GM18870 (cell line): Measurements from ENCODE around the gene IGF1R.

Experiments
- ATAC-seq: cut with Tn5 transposase; IDR thresholded peaks from one replicate; pipeline ENCODE4 v1.9.1; 2021; ENCODE audit warnings: moderate library complexity; ENCODE audit not compliant: unreplicated experiment

IGF1R gene

DNA sequence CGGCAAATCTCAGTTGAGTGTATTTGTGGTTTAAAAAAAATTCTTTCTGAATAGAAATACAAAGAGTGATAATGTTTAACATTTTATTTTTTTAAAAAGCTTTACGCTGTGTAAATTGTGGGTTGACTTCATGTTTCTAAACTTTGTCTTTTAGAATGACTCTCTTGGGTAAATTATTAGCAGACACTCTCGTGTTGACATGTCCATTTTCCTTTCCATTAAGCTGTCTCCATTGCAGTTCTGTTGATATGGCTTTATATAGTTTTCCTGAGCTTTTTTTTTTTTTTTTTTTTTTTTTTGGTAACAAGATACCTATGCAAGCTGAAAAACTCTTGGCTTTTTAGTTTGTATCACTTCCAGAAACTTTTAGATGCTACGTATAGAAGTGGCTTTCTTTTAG lies 92.6 kb downstream of the IGF1R start:
- no peak for ATAC-seq

DNA sequence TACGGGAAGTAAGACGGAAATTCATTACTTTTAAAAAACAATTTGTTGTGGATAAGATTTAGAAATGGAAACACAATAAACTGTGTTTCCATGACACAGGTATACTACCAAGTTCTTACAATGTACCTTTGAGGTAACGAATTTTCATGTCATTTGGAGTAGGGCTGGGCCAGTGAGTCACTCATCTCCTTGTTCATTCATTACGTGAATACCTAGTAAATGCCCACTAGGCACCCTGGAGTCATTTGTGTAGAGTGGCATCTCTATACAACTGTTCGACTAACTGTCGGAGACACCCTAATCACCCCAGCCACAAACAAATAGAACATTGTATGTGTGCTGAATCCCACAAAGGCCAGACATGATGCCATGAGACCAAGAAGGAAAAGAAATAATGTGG lies 94.8 kb downstream of the IGF1R start:
- ATAC-seq = no peak

DNA sequence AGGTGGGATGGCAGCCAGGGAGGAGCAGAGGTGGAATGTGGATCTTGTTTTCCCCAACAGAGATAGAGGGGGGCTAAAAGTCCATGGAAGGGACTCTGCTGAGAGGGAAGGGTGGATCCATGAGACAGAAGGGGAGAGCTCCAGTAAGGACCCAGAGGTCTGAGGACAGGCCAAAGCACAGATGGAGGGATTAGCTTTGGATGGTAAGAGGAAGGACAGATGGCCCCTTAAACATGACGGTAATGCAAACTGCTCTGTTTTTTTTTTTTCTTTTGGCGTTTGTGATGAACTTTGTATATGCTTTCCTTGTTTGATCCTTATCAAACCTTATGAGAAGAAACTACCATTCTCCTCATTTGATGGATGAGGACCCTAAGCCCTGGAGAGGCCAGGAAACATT lies 96.2 kb downstream of the IGF1R start:
- ATAC-seq = no peak

DNA sequence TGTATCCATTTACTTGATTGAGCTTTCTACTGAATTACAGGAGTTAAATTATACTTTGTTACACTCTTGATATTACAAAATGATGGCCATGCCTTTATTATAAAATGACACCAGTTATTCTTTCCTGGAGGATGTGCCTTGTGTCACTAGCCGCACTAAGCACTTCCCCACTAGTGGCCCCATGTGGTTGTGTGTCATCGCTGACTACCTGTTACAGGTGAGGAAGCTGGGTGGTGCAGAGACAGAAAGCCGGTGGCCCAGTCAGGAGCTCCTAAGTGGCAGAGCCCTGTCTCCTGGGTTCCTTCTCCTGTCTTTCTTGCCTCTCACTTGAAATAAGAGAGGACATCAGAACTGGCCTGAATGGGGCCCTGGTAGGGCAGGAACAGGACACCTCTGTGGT lies 96.8 kb downstream of the IGF1R start:
- ATAC-seq = no peak

DNA sequence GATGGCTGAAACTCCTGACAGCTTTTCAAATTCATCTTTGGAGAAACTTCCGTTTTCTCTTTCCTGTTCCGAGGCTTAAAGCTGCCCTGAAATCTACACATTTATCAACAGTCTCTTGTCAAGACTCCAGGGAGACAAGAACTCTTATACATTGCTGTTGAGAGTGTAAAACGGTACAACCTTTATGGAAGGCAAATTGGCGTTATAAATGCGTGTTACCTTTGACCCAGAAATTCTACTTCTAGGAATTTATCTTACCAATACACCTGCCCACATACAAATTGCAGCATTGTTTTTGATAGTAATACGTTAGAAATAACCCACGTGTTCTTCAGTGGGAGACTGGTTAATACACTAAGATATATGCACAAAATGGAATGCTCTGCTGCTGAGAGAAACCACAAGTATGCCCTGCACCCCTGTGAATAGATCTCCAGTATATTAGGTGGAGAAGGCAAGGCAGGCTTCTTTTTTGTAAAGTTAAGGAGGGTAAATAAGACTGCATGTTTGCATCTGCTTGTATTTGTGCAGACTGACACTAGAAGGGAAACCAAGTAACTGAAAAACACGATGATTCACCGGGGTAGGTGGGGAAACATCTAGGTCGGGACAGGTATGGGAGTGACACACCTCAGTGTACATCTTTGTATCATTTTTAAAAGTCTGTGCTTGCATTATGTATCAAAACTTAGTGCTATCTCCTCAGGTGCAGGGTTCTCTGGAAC lies 97.5 kb downstream of the IGF1R start:
- no peak for ATAC-seq

DNA sequence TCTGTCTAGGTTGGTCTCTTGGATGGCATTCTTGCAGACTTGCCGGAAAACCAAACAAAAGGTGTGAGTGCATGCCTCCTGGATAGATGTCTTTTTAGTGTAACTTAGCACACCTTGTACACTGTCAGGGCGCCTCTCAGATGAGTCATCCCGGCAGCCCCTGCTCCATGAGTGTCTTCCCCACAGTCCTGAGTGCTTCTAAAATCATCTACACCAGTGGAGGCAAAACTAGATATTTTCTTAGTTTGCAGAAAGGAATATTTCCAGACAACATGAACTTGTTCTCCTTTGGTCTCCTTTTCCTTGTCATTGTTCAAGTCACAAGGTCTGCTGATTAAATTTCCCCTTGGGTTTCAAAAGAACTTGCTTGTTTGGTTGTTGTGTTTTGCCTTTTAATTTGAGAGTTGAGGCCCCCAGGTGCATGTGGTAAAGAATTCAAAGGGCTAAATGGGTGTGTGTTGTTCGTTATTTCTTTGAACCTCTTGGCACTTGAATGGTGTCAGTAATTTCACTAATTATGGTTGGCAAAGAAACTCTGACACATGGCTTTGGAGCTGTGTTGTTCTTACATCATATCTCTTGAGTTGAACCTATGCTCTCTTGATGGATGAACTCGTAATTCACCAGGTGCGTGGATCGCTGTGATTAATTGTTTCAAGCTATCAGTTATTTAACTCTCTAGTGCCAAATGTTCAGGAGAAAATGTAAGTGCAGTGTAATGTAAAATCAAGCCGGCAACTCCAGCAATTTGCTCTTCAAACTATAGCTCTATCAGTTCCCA lies 98.2 kb downstream of the IGF1R start:
- no peak for ATAC-seq

DNA sequence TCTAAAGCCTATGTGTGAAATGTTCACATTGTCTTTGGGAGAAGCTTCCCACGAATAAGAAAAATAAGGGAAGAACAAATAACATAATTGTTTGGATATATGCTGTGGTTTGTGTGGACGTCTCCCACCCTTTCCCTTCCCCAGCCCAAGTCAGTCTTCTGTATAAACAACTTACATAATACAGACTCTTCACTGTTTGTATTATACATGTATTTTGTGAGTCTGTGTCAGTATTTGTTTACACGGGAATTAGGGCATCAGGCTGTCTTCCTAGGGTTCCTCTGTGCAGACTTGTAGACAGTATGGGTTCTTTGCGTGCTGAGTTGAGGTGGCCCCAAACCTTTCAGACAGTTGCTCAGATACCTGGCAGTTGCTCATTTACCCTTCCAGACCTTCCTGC lies 103.4 kb downstream of the IGF1R start:
- ATAC-seq = no peak

DNA sequence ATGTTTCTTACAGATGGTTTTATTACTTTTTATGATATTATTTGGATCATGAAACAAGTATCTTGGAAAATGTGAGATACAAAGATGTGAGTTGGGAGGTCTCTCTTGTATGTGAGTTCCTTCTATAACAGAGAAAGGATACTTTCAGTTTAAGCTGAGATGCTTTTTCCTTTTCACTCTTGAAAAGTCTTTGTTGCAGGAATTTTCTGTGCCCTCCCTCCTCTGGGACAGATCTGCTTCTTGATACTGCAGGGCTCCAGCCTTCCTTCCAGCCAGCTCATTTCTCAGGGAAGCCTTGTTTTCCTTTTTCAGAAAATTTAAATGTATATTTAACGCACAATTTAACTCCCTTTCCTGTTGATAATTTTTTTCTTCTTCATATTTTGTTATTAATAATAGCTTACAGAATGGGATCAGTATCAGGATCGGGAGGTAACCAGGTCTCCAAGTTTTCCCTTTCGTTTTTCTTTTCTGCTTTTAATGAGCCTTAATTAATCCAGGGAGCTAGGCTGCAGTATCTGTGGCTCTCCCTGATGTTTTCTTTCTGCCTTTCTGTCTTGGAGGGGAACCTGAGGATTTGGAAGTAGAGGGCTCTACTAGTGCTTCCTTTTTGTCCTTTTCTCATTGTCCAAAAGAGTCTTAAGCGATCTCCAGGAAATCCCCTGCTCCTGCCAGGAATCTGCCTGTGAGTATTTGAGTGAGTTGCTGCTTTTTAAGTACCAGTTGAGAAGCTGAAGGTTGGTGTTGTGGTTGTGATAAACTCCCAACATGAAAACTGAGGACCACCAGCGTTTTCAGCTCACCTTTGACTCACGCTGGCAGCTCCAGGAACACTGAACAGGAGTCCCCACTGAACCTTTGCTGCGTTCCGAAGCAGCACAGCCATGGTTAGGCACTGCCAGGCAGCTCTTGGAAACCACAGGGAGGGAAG lies 105.7 kb downstream of the IGF1R start:
- no peak for ATAC-seq

DNA sequence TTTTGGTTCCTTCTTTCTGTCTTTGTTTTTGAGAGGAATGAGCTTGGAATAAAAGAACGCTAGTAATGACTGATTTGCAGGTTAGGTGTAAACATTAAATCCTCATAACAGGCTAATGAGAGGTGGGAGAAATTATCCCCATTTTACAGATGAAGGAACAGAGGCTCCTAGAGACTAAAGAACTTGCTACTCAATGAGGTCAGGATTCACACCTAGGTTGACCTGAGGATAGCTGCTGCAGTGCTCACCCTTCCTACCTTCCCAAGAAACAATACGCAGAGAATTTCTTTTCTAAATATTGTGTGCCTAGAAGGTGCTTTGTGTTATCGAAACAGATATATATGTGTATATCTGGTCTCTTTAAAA lies 106.3 kb downstream of the IGF1R start:
- ATAC-seq = no peak

DNA sequence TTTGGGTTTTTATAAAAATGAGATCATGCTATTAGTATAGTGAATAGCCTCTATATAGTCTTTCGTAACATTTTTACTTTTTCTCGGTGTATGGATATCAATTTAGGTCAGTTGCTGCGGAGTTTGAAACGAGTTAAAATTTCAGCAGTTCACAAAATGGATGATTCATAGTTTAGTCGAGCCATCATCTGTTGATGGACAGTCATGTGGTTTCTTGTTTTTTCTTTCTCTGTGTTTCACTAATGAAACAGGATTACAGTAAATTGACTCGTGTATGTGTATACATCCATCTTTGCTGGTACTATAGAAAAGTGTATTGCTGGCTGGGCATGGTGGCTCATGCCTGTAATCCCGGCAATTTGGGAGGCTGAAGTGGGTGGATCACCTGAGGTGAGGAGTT lies 106.8 kb downstream of the IGF1R start:
- ATAC-seq = no peak

DNA sequence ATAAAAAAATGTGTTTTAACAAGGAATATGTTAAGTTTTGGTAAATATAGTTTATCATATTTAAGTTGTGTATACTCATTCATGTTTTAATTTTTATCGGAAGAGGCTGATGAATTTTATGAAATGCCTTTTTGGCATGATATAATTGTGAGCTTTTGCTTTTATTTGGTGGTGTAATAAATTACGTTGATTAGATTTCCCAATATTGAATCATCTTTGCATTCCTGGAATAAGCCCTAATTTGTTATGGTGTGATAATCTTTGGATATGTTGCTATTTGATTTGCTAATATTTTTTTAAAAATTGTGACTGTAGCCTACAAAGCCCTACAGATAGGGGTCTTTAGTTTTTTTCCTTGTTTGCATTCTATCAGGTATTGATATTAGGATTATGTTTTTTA lies 107.4 kb downstream of the IGF1R start:
- no peak for ATAC-seq

DNA sequence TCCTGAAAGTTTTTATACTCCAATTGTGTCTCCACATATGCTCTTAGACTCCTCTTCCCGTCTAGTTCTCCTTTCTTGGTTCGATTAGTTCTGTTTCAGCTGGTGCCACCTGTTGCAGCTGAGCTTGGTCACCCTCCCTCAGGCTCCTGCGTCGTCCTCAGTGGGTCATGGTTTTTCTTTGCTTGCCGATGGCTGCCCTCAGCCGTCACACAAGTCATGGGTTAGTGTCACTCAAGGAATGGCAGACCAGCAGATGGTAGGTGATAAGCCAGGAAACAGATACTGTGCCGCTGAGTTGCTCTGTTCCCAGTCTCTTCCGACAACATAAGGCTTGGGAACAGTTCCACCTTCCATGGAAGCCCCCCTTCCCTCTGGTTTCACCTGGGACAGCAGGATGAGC lies 109.9 kb downstream of the IGF1R start:
- no peak for ATAC-seq

DNA sequence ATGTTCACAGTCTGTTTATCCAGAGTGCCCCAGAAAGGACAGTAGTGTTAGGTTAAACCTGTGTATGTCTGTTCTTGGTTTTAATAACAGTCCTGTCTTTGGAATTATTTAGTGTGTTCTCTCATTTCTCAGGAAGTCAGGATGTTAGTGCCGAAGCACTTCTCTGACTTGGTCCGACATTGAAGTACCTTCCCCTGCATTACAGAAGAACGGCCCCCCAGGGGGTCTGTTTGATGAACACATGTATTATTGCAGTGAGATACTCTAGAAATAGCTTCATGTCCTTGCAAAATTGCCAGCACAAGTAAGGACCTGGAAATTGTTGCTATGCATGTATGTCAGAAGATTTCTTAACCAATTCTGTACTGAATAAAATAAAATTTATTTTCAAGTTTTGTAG lies 110.9 kb downstream of the IGF1R start:
- ATAC-seq = no peak

DNA sequence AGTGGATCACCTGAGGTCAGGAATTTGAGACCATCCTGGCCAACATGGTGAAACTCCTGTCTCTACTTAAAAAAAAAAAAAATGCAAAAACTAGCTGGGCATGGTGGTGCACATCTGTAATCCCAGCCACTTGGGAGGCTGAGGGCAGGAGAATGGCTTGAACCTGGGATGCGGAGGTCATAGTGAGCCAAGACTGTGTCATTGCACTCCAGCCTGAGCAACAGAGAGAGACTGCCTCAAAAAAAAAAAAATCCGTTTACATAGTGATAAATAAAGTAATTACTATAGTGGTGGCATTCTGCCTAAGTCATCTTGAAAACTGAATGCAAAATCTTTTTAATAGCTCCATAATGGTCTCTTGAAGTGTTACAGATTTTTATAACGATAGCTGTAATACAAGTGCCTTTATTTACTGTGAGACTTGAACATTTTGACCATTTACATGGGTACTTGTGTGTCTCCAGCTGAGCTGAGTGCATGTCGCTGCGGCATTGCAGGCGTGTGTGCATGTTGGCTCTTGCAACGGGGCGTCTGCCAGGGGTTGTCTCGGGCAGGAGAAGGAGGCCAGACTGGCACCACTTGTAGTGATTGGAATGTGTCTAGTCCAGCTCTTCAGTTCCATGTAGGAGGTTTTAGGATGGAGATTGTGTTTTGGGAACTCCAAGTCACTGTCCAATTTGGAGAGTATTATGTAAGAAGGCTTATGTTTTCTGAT lies 111.9 kb downstream of the IGF1R start:
- ATAC-seq = no peak

DNA sequence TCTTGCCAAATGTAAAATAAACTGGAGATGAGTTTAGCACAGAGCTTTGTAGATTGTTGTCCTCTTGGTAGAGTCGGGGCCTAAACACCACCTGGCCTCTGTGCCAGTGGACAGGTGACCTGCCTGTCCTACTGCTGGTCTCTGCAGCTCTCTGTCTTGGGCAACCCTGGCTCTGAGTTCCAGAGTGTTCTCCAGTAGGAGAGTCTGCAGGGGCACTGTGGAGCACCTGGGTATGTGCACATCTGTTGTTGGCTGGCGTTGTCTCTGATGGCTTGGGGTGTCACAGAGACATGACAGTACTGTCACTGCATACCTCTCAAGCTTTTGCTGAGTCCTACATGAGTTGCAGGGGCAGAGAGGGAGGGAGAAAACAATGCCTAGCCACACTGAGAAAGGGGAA lies 112.6 kb downstream of the IGF1R start:
- no peak for ATAC-seq

DNA sequence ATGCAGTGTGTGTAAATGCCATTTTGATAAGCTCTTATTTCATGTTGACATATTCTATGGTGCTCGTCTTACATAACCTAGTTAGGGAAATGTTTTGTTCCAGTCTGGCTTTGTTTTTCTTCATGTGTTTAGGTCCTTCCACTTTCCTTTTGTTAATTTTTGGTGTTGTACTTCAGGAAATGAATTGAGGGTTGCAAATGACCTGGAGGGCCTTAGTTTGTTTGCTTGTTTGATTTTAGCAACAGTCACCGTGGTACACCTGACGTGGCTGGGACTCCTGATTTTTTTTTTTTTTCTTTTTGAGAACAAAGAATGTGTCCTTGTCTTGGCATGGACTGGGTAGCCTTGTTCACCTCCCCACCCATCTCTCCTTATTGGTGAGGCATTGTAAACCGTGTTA lies 114.8 kb downstream of the IGF1R start:
- no peak for ATAC-seq

DNA sequence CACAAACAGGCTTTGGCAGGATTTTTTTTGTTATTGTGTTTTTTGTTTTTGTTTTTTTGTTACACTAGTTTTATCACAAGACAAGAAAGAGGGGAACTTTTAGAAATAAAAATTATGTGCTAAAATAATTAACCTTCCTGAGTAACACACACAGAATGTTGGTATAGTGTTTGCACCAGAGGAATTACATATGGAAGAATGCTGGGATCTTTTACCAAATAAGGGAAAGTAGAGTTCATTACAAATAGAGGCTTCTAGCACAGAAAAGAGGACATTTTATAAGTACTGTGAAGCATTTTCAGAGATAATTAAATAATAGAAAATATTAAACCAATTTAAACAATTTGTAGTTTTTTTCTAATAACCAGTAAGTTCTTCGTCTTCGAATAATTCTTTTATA lies 116.0 kb downstream of the IGF1R start:
- no peak for ATAC-seq

DNA sequence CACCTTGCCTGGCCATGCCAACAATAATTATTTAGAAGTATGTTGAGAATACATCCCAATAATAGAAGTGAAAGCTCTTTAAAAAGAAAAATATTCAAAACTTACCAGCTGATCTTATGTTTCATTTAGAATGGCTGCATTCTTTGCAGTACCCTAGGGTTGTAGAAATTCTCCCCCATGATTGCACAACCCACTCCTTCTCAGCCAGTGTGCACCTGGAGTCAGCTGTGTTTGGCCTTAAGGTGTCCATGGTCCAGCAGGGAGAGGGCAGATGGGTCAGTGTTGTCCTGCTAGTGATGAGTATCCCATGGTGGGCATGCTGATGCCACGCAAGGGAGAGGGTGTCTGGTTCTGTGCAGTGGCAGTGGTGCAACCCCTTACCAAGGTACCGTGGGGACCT lies 117.3 kb downstream of the IGF1R start:
- ATAC-seq = no peak

DNA sequence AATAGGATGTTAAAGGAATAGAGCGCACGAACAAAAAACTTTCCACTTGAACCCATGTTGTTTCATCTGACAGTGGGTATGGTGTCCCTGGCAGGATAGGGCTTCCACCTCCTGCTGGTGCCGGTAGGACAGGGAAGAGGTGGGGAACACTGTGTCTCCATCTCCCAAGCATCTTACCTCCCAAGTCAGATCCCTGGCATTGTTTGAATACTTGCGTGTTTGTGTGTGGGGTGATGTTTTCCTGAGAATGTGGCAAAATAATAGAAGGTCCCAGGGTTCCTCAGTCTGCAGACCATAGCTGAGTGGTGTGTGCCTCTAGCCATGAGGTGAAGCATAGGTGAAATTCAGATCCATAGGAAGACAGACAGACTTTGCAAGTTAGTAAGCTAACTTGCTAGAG lies 119.4 kb downstream of the IGF1R start:
- no peak for ATAC-seq

DNA sequence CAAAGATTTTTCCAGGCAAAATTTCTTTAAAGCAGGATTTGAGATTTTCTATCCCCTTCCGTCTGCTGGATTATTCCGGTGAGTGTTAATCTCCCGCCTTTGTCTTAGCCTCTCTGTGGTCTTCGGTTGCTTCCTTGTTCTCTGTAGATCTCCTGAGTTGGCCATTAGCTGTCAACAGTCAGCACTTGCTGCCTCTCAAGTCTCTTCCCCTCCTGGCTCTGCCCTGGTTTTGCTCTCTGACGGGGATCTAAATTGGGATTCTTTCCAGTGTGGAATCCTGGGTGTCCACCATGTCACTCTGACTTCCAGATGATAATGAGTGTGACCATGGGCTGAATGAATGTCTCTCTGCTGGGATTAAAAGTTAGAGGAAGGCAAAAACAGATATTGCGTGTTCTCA lies 121.5 kb downstream of the IGF1R start:
- ATAC-seq = no peak

DNA sequence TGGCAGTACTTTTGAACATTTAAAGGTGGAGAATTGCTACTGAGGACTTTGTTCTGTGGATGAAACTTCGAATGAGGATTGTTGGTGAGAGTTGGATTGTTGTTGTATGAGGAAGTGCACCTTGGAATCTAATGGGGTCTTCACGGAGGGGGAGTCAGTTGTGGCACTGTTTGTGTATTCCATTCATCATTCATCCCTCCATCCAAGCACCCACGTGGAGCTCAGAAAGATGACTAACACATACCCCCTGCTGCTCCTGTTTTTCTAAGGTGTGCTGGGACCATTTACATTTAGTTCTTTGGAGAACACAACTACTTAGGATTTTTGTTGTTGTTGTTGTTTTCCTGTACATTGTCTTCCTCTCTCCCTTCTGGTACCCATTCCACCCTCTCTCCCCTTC lies 122.6 kb downstream of the IGF1R start:
- ATAC-seq = no peak
